CD14-positive monocyte (primary cell): ENCODE measurements around the gene SPPL2A. TPM values are rescaled to one million over a fixed set of nuclear protein-coding genes. Genes with fewer than 3 reads are reported as not detected.

Source experiments
- DNase-seq, 3 donors: peaks; one replicate each; pipeline ENCODE4 v3.0.0-alpha.2; 2011 to 2022
- H2AFZ ChIP-seq: 2 replicates; pipeline ENCODE4 v1.6.0; 2012; ENCODE audit warnings: mild to moderate bottlenecking, low read depth, low read length, inconsistent platforms; ENCODE audit not compliant: insufficient read depth, poor library complexity, severe bottlenecking
- H3K27ac ChIP-seq, 2 donors: 1 replicate in 1 of 2; 2 replicates in 1 of 2; pipeline ENCODE4 v1.5.1; 2012 to 2013; ENCODE audit warnings: low read length in 2 of 2, control low read depth in 1 of 2, inconsistent platforms in 1 of 2, low read depth in 1 of 2, mild to moderate bottlenecking in 1 of 2
- H3K27me3 ChIP-seq, 2 donors: one replicate each; pipeline versions ENCODE4 v1.6.0 to v1.6.1; 2011 to 2013; ENCODE audit warnings: low read length in 2 of 2; ENCODE audit not compliant: control insufficient read depth in 2 of 2, insufficient read depth in 2 of 2
- H3K36me3 ChIP-seq, 2 donors: replicated peaks in 1 of 2; 1 replicate in 1 of 2; 2 replicates in 1 of 2; pipeline versions ENCODE4 v1.5.1 to v1.6.1; 2012 to 2013; ENCODE audit warnings: low read length in 2 of 2, control low read depth in 1 of 2, inconsistent platforms in 1 of 2, mild to moderate bottlenecking in 1 of 2; ENCODE audit not compliant: insufficient read depth in 2 of 2, control insufficient read depth in 1 of 2
- H3K4me1 ChIP-seq, 2 donors: 1 replicate in 1 of 2; 2 replicates in 1 of 2; pipeline versions ENCODE4 v1.5.1 to v1.6.1; 2012 to 2013; ENCODE audit warnings: low read length in 2 of 2, control low read depth in 1 of 2, inconsistent platforms in 1 of 2, mild to moderate bottlenecking in 1 of 2, moderate library complexity in 1 of 2; ENCODE audit not compliant: insufficient read depth in 2 of 2, control insufficient read depth in 1 of 2
- H3K4me2 ChIP-seq: replicated peaks from 2 replicates; pipeline ENCODE3; 2012; ENCODE audit warnings: low read length, moderate library complexity, mild to moderate bottlenecking; ENCODE audit not compliant: poor library complexity, severe bottlenecking; ENCODE audit errors: extremely low read depth
- H3K4me3 ChIP-seq, 3 experiments: fragments of 200-600 bp in 1 of 3; sonication (generic) in 1 of 3; replicated peaks in 1 of 3; 1 replicate in 2 of 3; 2 replicates in 1 of 3; pipeline ENCODE4 v1.5.1; 2011 to 2013; ENCODE audit warnings: low read length in 3 of 3, mild to moderate bottlenecking in 3 of 3, control low read depth in 2 of 3, low read depth in 2 of 3, inconsistent platforms in 1 of 3, moderate library complexity in 1 of 3
- H3K79me2 ChIP-seq: 2 replicates; pipeline ENCODE4 v1.6.0; 2012; ENCODE audit warnings: mild to moderate bottlenecking, control low read depth, inconsistent platforms, low read length, moderate library complexity; ENCODE audit not compliant: insufficient read depth
- H3K9ac ChIP-seq: 2 replicates; pipeline ENCODE4 v1.6.0; 2017; ENCODE audit warnings: low read length, mild to moderate bottlenecking; ENCODE audit not compliant: insufficient read depth, poor library complexity, severe bottlenecking
- H3K9me3 ChIP-seq, 2 donors: replicated peaks in 1 of 2; 1 replicate in 1 of 2; 2 replicates in 1 of 2; pipeline versions ENCODE4 v1.5.1 to v1.6.1; 2012 to 2013; ENCODE audit warnings: low read length in 2 of 2, control low read depth in 1 of 2; ENCODE audit not compliant: control insufficient read depth in 1 of 2, insufficient read depth in 1 of 2
- H4K20me1 ChIP-seq: 2 replicates; pipeline ENCODE4 v1.6.0; 2012; ENCODE audit warnings: mild to moderate bottlenecking, low read length, control low read depth, moderate library complexity; ENCODE audit not compliant: insufficient read depth
- H3K27ac Mint-ChIP-seq, 7 donors: one replicate each; pipeline ENCODE4 v1.8.0; 2020; ENCODE audit warnings: mild to moderate bottlenecking in 7 of 7, mixed read lengths in 7 of 7, moderate library complexity in 6 of 7, inconsistent platforms in 2 of 7
- H3K27me3 Mint-ChIP-seq, 3 donors: one replicate each; pipeline ENCODE4 v1.8.0; 2021 to 2022; ENCODE audit warnings: low read depth in 3 of 3, mild to moderate bottlenecking in 3 of 3, mixed read lengths in 3 of 3, moderate library complexity in 3 of 3, inconsistent platforms in 1 of 3
- H3K36me3 Mint-ChIP-seq, 2 donors: one replicate each; pipeline ENCODE4 v1.8.0; 2020; ENCODE audit warnings: mixed read lengths in 2 of 2, inconsistent platforms in 1 of 2, mild to moderate bottlenecking in 1 of 2
- H3K4me1 Mint-ChIP-seq: one replicate; pipeline ENCODE4 v1.8.0; 2020; ENCODE audit warnings: mild to moderate bottlenecking, mixed read lengths
- H3K4me3 Mint-ChIP-seq, 2 donors: one replicate each; pipeline ENCODE4 v1.8.0; 2020; ENCODE audit warnings: mild to moderate bottlenecking in 2 of 2, mixed read lengths in 2 of 2, moderate library complexity in 1 of 2
- H3K9me3 Mint-ChIP-seq, 7 donors: one replicate each; pipeline ENCODE4 v1.8.0; 2020 to 2022; ENCODE audit warnings: mixed read lengths in 7 of 7, mild to moderate bottlenecking in 6 of 7, moderate library complexity in 6 of 7, inconsistent platforms in 2 of 7
- CTCF ChIP-seq: fragments of 200-600 bp; IDR thresholded peaks from one replicate; pipeline ENCODE4 v1.8.0; 2022; ENCODE audit warnings: antibody characterized with exemption, mild to moderate bottlenecking
- WGBS: methylation state at CpG from one replicate; pipeline ENCODE4 v1.1.5; 2013; ENCODE audit warnings: missing lambda C conversion rate; ENCODE audit not compliant: insufficient coverage; 5-methylcytosine and 5-hydroxymethylcytosine counted together
- intact Hi-C, 2 donors: fragments of 100-400 bp; cut with micrococcal nuclease; formaldehyde crosslinking; loops; one replicate each; pipeline versions ENCODE4 v1.15.0 to v1.15.1; 2023
- polyA plus RNA-seq, 3 donors: library from polyadenylated mRNA; depleted of rRNA in 1 of 3; unstranded in 2 of 3; stranded (reverse) in 1 of 3; fragments of 300-500 nt in 2 of 3; fragments of >200 nt in 1 of 3; fragmentation: Illumina TruSeq in 2 of 3; gene quantifications; 1 replicate in 2 of 3; 2 replicates in 1 of 3; pipeline ENCODE4 v1.2.3, GENCODE V29; 2012 to 2021

Gene SPPL2A
- polyA plus RNA-seq, 3 donors = 111 to 204 (median 190) TPM

- WGBS = 100% methylated on average over 7 of the region's 8 CpGs
- H3K9me3 Mint-ChIP-seq = no peaks in the 10 kb centered on the region
- H3K4me1 Mint-ChIP-seq = peaks cover 4% of the 10 kb centered on the region
- TF ChIP-seq CTCF = no peak
- H3K27me3 Mint-ChIP-seq = peaks cover 0 to 2% (median 0%) of the 10 kb centered on the region in 3 donors
- peak overlapping the region in 2 of 7 donors; percentile 46 to 50 for H3K27ac Mint-ChIP-seq
- H3K4me1 ChIP-seq = peaks cover 0 to 4% of the 10 kb centered on the region in 2 donors
- H3K36me3 ChIP-seq = peaks cover 71 to 97% of the 10 kb centered on the region in 2 donors
- no peaks in the 10 kb centered on the region for H3K79me2 ChIP-seq
- H2AFZ ChIP-seq = no peak overlapping the region
- H3K4me3 Mint-ChIP-seq = no peak overlapping the region
- intact Hi-C loops = no loop called here
- H3K27ac ChIP-seq = no peak overlapping the region
- no peak overlapping the region for H3K9ac ChIP-seq
- peaks cover 4% of the 10 kb centered on the region for H4K20me1 ChIP-seq
- no peaks in the 10 kb centered on the region for H3K9me3 ChIP-seq
- H3K27me3 ChIP-seq = no peaks in the 10 kb centered on the region
- H3K4me2 ChIP-seq = no peak overlapping the region
- no peak for DNase-seq
- no peak overlapping the region for H3K4me3 ChIP-seq
- peaks cover 59 to 82% of the 10 kb centered on the region in 2 donors for H3K36me3 Mint-ChIP-seq
Measured at GRCh38 chr15:50736823-50737222, 28.7 kb downstream of the SPPL2A start.

GRCh38 chr15:50735156-50735555 is 30.4 kb downstream of the SPPL2A start:
- no peaks in the 10 kb centered on the region for H3K79me2 ChIP-seq
- H3K36me3 ChIP-seq = peaks cover 76 to 99% of the 10 kb centered on the region in 2 donors
- H2AFZ ChIP-seq = no peak overlapping the region
- WGBS = no CpG with 5 or more reads among the region's 4 CpGs
- no peak overlapping the region for H3K9ac ChIP-seq
- no peak for DNase-seq
- Mint-ChIP-seq H3K9me3 (no peaks in the 10 kb centered on the region), H3K4me1 (no peaks in the 10 kb centered on the region), H3K4me3 (no peak overlapping the region), H3K27me3 (peaks cover 0 to 2% (median 0%) of the 10 kb centered on the region in 3 donors), H3K27ac (peak overlapping the region in 1 of 7 donors; percentile 25), H3K36me3 (peaks cover 64 to 87% of the 10 kb centered on the region in 2 donors)
- H3K4me3 ChIP-seq = no peak overlapping the region
- no peaks in the 10 kb centered on the region for H3K9me3 ChIP-seq
- no peaks in the 10 kb centered on the region for H3K27me3 ChIP-seq
- no peak overlapping the region for H3K4me2 ChIP-seq
- intact Hi-C loops = no loop called here
- no peaks in the 10 kb centered on the region for H3K4me1 ChIP-seq
- H3K27ac ChIP-seq = no peak overlapping the region
- no peaks in the 10 kb centered on the region for H4K20me1 ChIP-seq
- no peak for TF ChIP-seq CTCF
